Mucosa of descending colon (tissue), 3 donors: ENCODE results near the gene PRR7. TPM values are rescaled to one million over a fixed set of nuclear protein-coding genes. Genes with fewer than 3 reads are reported as not detected.

ENCODE experiments used
- ATAC-seq: fragments of 200-7000 bp; cut with Tn5 transposase; one replicate; pipeline ENCODE4 v1.9.1; 2020; ENCODE audit warnings: mild to moderate bottlenecking, moderate library complexity
- DNase-seq, 3 donors: peaks; one replicate each; pipeline ENCODE4 v3.0.0-alpha.2; 2020
- H3K36me3 ChIP-seq: fragments of 200-600 bp; one replicate; pipeline ENCODE4 v1.8.0; 2021; ENCODE audit warnings: low read depth, mild to moderate bottlenecking
- H3K4me1 ChIP-seq: fragments of 200-600 bp; one replicate; pipeline ENCODE4 v1.8.0; 2021; ENCODE audit warnings: low read depth, mild to moderate bottlenecking
- H3K4me3 ChIP-seq: fragments of 200-600 bp; one replicate; pipeline ENCODE4 v1.8.0; 2021; ENCODE audit warnings: mild to moderate bottlenecking
- H3K9me3 ChIP-seq: fragments of 200-600 bp; one replicate; pipeline ENCODE4 v1.8.0; 2021; ENCODE audit warnings: mild to moderate bottlenecking
- CTCF ChIP-seq: fragments of 200-600 bp; IDR thresholded peaks from one replicate; pipeline ENCODE4 v1.8.0; 2022; ENCODE audit warnings: antibody characterized with exemption, mild to moderate bottlenecking
- intact Hi-C, 2 donors: fragments of 100-400 bp; cut with DNase I in 1 of 2; cut with micrococcal nuclease in 1 of 2; formaldehyde crosslinking; loops; one replicate each; pipeline versions ENCODE4 v1.11.0 to v1.11.1; 2022; cut with DNase I, micrococcal nuclease
- total RNA-seq, 3 donors: library from RNA; stranded (reverse); fragmentation: NEBNext Ultra II Directional in 2 of 3; extraction: Animal tissue kit (Norgen Biotek cat#: 25700) in 2 of 3; gene quantifications; one replicate each; pipeline versions ENCODE4 v1.2.1 to v1.2.4, GENCODE V29; 2021 to 2023
- donor health status: DM: no; HTN: no; CAD: no; lungs with moderate emphysema.
- donor health status: DM: no; HTN: no; CAD: no.
- donor health status: DM: no; HTN: yes; CAD: no.

The PRR7 gene
- total RNA-seq, 3 donors from 2014 or later = 1.1 to 1.2 (median 1.2) TPM

- Histone ChIP-seq H3K9me3 (no peaks in the 10 kb centered on the region), H3K4me1 (peaks cover 10% of the 10 kb centered on the region), H3K36me3 (no peaks in the 10 kb centered on the region), H3K4me3 (no peak overlapping the region)
- DNase-seq = peak in 2 of 3 donors; percentile 44 to 62
- no peak for TF ChIP-seq CTCF
- intact Hi-C loops = no loop called here
- ATAC-seq = no peak
Measured at GRCh38 chr5:177471610-177472356, 25.2 kb downstream of the PRR7 start.

- Histone ChIP-seq H3K9me3 (no peaks in the 10 kb centered on the region), H3K4me3 (peak overlapping the region; percentile 28), H3K36me3 (no peaks in the 10 kb centered on the region), H3K4me1 (peaks cover 10% of the 10 kb centered on the region)
- no peak for TF ChIP-seq CTCF
- intact Hi-C loops = no loop called here
- DNase-seq (peak; percentile 47 to 69 (median 67)), ATAC-seq (peak; percentile 69)
Measured at GRCh38 chr5:177472460-177473442, 26.1 kb downstream of the PRR7 start.

GRCh38 chr5:177473443-177474001, 26.9 kb downstream of the PRR7 start, which contains the start of gene DBN1:
DBN1 (minus strand) TSS chr5:177473634; CDS start chr5:177473521, 113 bp downstream.
- TF ChIP-seq CTCF = no peak
- DNase-seq (peak in 2 of 3 donors; percentile 54 to 57), ATAC-seq (peak; percentile 59)
- Histone ChIP-seq H3K9me3 (no peaks in the 10 kb centered on the region), H3K36me3 (no peaks in the 10 kb centered on the region), H3K4me1 (peaks cover 10% of the 10 kb centered on the region), H3K4me3 (peak within 1 kb of the TSS; percentile 28)
- intact Hi-C loops = no loop called here

GRCh38 chr5:177474002-177474476, 27.4 kb downstream of the PRR7 start:
- DNase-seq (peak in 1 of 3 donors; percentile 20), ATAC-seq (no peak)
- H3K4me3 ChIP-seq = no peak overlapping the region
- peaks cover 10% of the 10 kb centered on the region for H3K4me1 ChIP-seq
- H3K36me3 ChIP-seq = no peaks in the 10 kb centered on the region
- TF ChIP-seq CTCF = no peak
- intact Hi-C loops = no loop called here
- no peaks in the 10 kb centered on the region for H3K9me3 ChIP-seq

GRCh38 chr5:177474846-177475562, 28.4 kb downstream of the PRR7 start:
- H3K9me3 ChIP-seq = no peaks in the 10 kb centered on the region
- no peak for TF ChIP-seq CTCF
- DNase-seq (peak in 1 of 3 donors; percentile 20), ATAC-seq (no peak)
- intact Hi-C loops = no loop called here
- H3K4me3 ChIP-seq = no peak overlapping the region
- no peaks in the 10 kb centered on the region for H3K36me3 ChIP-seq
- peaks cover 10% of the 10 kb centered on the region for H3K4me1 ChIP-seq
